ENCODE results near the gene ABHD6. TPM values are rescaled to one million over a fixed set of nuclear protein-coding genes. Genes with fewer than 3 reads are reported as not detected.

ABHD6 gene
- total and polyA plus RNA-seq, 9 of the 15 experiments (the other 6 are each of a cell fraction or from before 2014, with no cell fraction given) = 0.53 to 3.6 (median 2.5) TPM

- no peak for TF ChIP-seq PTTG1 (tag; IDR thresholded peaks at IDR 0.05; ENCODE audit: low read depth)
- TF ChIP-seq ARHGAP35 (IDR thresholded peaks at IDR 0.05; ENCODE audit: partially characterized antibody) = no peak
- TF ChIP-seq FOXA1 (IDR thresholded peaks at IDR 0.05; ENCODE audit: borderline replicate concordance) = no peak
- no peak for TF ChIP-seq ZNF57 (CRISPR knock-in tag; IDR thresholded peaks at IDR 0.05)
- no peak for TF ChIP-seq L3MBTL2 (IDR thresholded peaks at IDR 0.05)
- no peak for TF ChIP-seq TRIM28 (IDR thresholded peaks at IDR 0.05)
- TF ChIP-seq TCFL5 (CRISPR knock-in tag; conservative IDR thresholded peaks at IDR 0.05) = no peak
- TF ChIP-seq HOMEZ (CRISPR knock-in tag; IDR thresholded peaks at IDR 0.05) = no peak
- TF ChIP-seq ZNF639 (CRISPR knock-in tag; conservative IDR thresholded peaks at IDR 0.05 in 1 of 2, IDR thresholded peaks at IDR 0.05 in 1 of 2) = no peak
- no peak for TF ChIP-seq ASH1L (IDR thresholded peaks at IDR 0.05; ENCODE audit: borderline replicate concordance, low read depth, partially characterized antibody)
- no peak for TF ChIP-seq CUX1 (CRISPR knock-in tag; IDR thresholded peaks at IDR 0.05)
These were observed 103.1 kb downstream of the ABHD6 start (continued) for GRCh38 chr3:58340594-58341244.

Measured in K562 (cell line).